HCT116 (cell line): Measurements from ENCODE around the gene SEZ6.

Source experiments
- POLR2A ChIP-seq: IDR thresholded peaks from 2 replicates; pipeline ENCODE4 v1.7.0; 2011; ENCODE audit warnings: borderline replicate concordance; ENCODE audit not compliant: insufficient read depth, insufficient read length; ENCODE audit errors: extremely low read depth
- POLR2AphosphoS5 ChIP-seq: IDR thresholded peaks from 2 replicates; pipeline ENCODE4 v1.6.1; 2011; ENCODE audit warnings: mild to moderate bottlenecking, low read depth, low read length, moderate library complexity
- SIN3A ChIP-seq: IDR thresholded peaks from 2 replicates; pipeline ENCODE4 v1.6.1; 2012; ENCODE audit warnings: low read depth
- TF ChIP-seq, protein P1 (sequence below), 3 experiments: fragments of 200-600 bp in 1 of 3; sonication (generic) in 1 of 3; IDR thresholded peaks in 2 of 3; conservative IDR thresholded peaks in 1 of 3; 2 replicates each; pipeline ENCODE4 v1.5.1; 2012 to 2017; ENCODE audit warnings: low read depth in 2 of 3, low read length in 2 of 3, antibody characterized with exemption in 1 of 3, borderline replicate concordance in 1 of 3, control low read depth in 1 of 3, mild to moderate bottlenecking in 1 of 3, mixed read lengths in 1 of 3, mixed run types in 1 of 3, moderate library complexity in 1 of 3; ENCODE audit not compliant: insufficient read depth in 1 of 3
- TF ChIP-seq, protein P2 (sequence below): IDR thresholded peaks from 2 replicates; pipeline ENCODE4 v1.6.1; 2012; ENCODE audit warnings: low read depth

DNA sequence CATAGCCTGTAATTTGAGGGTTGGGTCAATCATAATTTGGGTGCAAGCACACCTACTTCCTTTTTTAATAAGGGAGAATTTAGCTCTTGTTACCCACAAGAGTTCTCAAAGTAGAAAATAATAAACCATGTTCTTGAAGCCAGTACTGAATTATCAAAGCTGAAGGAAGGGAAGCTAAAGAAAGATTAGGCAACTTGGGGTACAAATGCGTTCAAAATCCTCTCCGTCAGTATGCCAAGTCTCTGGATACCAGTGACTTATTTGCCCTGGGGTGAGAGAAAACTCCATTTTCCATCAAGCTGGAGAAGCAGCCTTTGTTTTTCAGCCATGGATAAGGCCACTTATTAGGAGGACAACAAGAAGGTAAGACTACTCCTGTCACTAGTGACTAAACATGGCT lies 79.5 kb downstream of the SEZ6 start:
- TF ChIP-seq POLR2A: no peak
- TF ChIP-seq, protein P1, sequence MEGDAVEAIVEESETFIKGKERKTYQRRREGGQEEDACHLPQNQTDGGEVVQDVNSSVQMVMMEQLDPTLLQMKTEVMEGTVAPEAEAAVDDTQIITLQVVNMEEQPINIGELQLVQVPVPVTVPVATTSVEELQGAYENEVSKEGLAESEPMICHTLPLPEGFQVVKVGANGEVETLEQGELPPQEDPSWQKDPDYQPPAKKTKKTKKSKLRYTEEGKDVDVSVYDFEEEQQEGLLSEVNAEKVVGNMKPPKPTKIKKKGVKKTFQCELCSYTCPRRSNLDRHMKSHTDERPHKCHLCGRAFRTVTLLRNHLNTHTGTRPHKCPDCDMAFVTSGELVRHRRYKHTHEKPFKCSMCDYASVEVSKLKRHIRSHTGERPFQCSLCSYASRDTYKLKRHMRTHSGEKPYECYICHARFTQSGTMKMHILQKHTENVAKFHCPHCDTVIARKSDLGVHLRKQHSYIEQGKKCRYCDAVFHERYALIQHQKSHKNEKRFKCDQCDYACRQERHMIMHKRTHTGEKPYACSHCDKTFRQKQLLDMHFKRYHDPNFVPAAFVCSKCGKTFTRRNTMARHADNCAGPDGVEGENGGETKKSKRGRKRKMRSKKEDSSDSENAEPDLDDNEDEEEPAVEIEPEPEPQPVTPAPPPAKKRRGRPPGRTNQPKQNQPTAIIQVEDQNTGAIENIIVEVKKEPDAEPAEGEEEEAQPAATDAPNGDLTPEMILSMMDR (IDR thresholded peaks at IDR 0.05 in 2 of 3, conservative IDR thresholded peaks at IDR 0.05 in 1 of 3; ENCODE audit: borderline replicate concordance in 1 of 3, insufficient read depth in 1 of 3, low read depth in 2 of 3, low read length in 2 of 3): no peak
- TF ChIP-seq, protein P2, sequence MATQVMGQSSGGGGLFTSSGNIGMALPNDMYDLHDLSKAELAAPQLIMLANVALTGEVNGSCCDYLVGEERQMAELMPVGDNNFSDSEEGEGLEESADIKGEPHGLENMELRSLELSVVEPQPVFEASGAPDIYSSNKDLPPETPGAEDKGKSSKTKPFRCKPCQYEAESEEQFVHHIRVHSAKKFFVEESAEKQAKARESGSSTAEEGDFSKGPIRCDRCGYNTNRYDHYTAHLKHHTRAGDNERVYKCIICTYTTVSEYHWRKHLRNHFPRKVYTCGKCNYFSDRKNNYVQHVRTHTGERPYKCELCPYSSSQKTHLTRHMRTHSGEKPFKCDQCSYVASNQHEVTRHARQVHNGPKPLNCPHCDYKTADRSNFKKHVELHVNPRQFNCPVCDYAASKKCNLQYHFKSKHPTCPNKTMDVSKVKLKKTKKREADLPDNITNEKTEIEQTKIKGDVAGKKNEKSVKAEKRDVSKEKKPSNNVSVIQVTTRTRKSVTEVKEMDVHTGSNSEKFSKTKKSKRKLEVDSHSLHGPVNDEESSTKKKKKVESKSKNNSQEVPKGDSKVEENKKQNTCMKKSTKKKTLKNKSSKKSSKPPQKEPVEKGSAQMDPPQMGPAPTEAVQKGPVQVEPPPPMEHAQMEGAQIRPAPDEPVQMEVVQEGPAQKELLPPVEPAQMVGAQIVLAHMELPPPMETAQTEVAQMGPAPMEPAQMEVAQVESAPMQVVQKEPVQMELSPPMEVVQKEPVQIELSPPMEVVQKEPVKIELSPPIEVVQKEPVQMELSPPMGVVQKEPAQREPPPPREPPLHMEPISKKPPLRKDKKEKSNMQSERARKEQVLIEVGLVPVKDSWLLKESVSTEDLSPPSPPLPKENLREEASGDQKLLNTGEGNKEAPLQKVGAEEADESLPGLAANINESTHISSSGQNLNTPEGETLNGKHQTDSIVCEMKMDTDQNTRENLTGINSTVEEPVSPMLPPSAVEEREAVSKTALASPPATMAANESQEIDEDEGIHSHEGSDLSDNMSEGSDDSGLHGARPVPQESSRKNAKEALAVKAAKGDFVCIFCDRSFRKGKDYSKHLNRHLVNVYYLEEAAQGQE: no peak
- no peak for TF ChIP-seq SIN3A
- no peak for TF ChIP-seq POLR2AphosphoS5
